GM12892 (cell line): ENCODE measurements around the gene DYNC1H1.

Experiments
- POLR2A ChIP-seq: IDR thresholded peaks from 2 replicates; pipeline ENCODE4 v1.6.1; 2011; ENCODE audit warnings: low read depth, low read length, control low read depth
- POLR2AphosphoS5 ChIP-seq: IDR thresholded peaks from 2 replicates; pipeline ENCODE4 v1.6.1; 2011; ENCODE audit warnings: low read depth, low read length, control low read depth

DNA sequence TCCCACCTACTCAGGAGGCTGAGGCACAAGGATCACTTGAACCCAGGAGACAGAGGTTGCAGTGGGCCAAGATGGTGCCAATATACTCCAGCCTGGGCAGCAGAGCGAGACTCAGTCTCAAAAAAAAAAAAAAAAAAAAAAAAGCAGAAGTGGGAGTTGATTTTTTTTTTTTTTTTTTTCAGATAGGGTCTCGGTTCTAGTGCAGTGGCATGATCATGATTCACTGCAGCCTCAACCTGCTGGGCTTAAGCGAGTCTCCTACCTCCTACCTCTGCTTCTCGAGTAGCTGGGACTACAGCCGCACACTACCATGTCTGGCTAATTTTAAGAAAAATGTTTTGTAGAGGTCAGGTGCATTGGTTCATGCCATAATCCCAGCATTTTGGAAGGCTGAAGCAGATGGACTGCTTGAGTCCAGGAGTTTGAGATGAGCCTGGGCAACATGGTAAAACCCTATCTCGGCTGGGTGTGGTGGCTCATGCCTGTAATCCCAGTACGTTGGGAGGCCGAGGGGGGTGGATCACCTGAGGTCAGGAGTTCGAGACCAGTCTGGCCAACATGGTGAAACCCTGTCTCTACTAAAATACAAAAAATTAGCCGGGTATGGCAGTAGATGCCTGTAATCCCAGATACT lies 138.8 kb downstream of the DYNC1H1 start:
- no peak for TF ChIP-seq POLR2A
- no peak for TF ChIP-seq POLR2AphosphoS5
